ENCODE measurements around the gene ANKRD37.

Gene ANKRD37

DNA sequence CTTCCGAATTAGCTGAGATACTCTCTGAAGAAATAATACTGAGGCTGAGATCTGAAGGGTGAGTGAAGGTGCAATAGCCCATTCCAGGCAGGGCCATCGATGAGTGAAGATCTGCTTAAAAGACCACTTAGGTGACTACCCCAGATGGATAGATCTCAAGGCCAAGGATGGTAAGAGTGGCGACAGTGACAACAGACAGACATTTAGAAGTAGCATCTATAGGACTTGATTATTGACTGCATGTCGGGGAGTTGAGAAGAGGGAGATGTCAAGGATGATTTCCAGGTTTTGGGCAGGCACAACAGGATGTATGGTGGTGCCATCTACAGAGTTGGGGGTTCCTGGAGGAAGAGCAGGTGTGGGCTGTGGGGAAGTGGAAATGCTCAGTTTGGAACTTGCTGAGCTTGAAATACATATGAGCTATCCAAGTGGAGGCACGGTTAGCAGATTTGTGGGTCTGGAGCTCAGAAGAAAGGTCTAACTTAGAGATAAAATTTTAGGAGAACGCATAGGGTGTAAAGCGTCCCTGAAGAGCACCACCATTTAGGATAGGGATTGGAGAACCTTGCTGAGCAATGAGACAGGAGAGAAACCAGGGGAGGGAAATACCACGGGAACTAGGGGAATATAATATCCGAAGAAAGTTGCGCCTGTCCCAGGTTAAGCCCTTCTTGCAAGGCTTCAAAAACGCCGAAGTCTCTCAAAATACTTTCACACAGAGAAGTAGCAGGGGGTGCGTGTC, 28.4 kb downstream of the ANKRD37 start:
- peak in 1 of 2 donors; percentile 62 for DNase-seq

DNA sequence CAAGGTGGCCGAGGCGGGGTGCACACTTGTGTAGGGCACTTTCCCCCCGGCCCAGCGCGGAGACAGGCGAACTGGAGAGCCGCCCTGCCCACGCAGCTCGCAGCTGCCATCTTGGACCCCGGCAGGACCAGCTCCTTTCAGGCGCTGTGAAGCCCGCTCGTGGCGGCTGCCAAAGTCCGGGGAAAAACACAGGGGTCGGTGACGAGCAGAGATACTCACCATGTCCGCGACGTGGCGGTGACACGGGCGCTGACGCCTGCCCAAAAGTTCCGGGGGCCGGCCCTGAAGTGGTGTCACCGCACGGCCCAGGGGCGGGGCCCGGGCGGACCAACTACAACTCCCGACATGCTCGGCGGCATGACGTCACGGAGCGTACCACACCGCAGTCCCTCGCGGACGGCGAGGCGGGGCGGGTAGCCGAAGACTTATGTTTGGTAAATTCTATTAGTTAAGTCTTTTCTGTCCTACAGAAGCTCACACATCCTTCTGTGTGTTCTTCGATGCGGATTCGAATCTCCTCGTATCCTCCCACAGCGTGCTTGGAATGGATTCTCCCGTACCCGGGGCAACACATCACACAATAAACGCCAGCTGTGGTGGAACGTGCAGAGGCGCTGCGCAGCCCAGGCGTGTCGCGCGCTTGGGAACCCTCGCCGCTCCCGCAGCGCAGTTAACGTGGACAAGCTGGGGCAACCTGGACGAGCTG, 29.2 kb downstream of the ANKRD37 start, which contains the start of gene UFSP2:
UFSP2 (minus strand) TSS at position 318 of the 706 bp plus-strand sequence; CDS start at position 222, 96 bp downstream.
- DNase-seq = peak; percentile 90

DNA sequence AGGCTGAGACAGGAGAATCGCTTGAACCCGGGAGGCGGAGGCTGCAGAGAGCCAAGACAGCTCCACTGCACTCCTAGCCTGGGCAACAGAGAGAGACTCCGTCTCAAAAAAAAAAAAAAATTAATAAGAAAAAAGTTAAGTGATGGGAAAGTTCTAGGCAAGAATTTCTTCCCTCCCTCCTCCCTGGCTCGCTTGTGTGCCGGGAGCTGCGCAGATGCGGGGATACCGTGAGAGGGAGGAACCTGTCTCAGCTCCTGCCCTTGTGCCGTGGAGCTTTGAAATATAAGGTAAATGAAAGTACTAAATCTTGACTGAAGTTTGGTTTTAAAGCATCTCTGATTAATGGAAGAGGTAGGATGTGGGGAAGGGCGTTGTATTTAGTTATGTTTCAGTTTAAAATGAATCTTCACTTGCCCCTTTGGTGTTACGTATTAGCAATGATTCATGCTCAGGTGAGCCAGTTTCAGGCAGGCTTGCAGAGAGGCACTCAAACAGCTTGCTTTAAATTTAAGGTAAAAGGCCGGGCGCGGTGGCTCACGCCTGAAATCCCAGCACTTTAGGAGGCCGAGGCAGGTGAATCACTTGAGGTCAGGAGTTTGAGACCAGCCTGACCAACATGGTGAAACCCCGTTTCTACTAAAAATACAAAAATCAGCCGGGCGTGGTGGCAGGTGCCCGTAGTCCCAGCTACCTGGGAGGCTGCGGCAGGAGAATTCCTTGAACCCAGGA, 30.5 kb downstream of the ANKRD37 start:
- DNase-seq = no peak

DNA sequence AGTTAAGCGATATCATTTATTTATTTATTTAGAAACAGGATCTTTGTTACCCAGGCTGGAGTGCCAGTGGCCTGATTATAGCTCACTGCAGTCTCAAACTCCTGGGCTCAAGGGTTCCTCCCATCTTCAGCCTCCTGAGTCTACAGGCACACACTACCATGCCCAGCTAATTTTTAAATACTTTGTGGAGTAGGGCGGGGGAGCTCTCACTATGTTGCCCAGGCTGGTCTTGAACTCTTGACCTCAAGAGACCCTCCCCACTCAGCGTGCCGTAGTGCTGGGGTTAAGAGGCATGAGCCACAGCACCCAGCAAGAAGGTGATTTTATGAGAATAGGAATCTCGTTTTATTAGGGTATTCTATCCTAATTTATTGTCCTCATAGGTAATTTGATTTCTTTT, 33.0 kb downstream of the ANKRD37 start:
- no peak for DNase-seq

DNA sequence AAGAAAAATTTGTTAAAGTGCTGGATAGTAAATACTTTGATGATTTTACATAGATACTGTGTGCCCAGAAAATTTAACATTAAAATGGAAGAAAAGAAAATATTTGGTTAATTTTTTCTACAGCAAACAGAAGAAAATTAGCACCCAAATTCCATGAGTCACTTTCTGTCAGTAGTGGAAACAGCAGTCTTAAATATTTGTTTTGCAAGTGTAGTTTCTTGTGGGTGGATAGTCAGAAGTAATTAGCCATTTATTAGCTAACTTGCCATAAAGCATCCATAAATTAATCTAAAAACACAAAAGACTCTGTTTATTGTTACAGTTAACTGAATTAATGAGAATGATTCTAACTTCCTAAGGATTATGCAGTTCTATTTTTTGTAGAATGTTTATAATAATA, 38.8 kb downstream of the ANKRD37 start:
- DNase-seq = no peak

DNA sequence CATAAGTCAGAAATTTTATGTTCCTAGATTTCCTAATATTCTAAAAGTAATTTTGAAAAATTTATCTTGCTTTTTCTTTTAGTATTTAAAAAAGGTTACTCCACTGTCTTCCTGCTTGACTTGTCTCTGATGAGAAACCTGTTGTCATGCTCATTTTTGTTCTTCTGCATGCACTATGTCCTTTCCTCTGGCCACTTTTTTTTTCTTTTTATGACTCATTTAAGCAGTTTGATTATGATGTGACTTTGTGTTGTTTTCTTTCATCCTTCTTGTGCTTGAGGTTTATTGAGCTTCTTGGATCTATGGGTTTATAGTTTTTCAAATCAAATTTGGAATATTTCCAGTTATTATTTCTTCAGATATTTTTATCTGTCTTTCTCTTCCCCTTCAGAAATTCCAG, 41.2 kb downstream of the ANKRD37 start:
- no peak for DNase-seq

DNA sequence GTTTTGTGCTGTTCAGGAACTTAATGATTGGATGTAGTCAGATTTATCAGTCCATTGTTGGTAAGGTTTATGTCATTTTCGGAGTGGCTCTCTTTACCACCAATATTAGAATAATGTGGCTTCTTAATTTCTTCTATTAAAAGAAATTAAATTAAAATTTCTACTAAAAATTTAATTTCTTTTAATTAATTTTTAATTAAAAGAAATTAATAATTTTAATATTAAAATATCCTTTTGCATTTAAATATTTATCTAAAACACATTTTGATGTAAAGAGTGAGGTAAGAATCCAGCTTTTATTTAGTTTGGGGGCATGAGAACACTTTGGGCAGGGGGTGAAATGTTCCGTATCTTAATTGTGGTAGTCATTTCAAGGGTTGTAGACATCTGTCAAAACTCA, 44.8 kb downstream of the ANKRD37 start:
- DNase-seq = no peak

DNA sequence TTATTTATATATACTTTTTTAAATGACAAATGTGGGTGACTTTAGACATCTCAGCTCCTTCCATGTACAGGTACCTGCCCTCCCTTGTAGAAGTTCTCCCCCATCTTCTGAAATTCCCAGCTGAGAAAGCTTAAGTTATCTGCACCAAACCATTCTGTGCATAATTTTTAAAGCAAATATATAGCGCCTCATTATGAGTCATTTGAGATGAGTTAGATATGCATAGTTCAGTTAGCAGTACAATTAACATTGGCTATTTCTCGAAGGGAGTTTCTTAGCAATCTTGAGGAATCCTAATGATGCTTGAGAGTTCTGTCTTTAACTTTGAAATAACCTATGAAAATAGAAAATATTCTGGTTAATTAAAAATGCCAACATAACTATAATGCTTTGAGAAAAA, 48.6 kb downstream of the ANKRD37 start:
- no peak for DNase-seq
